HG02623 (cell line): ENCODE results near the gene UVSSA.

Source experiments
- ATAC-seq: cut with Tn5 transposase; IDR thresholded peaks from one replicate; pipeline ENCODE4 v1.9.1; 2021; ENCODE audit warnings: moderate library complexity; ENCODE audit not compliant: unreplicated experiment

UVSSA gene

GRCh38 chr4:1404573-1405253, 57.7 kb downstream of the UVSSA start:
- ATAC-seq = no peak

DNA sequence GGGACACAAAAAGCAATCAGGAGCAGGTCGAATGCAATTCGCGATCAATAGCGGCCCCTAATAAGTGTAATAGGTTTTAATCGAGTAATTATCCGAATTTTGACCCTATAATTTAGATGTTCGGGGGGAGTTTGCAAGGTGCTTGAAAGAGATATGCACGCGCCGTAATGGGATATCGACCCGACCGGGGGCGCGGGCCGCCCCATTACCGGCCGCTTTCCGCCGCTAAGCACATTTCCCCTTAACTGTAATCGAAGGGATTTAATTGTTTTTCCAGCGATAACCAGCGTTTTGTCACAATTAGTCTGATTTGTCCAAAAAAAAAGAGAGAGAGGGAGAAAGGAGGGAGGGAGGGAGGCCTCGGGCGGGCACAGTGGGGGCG, 58.2 kb downstream of the UVSSA start:
- no peak for ATAC-seq

GRCh38 chr4:1405636-1406393, 58.8 kb downstream of the UVSSA start:
- no peak for ATAC-seq

DNA sequence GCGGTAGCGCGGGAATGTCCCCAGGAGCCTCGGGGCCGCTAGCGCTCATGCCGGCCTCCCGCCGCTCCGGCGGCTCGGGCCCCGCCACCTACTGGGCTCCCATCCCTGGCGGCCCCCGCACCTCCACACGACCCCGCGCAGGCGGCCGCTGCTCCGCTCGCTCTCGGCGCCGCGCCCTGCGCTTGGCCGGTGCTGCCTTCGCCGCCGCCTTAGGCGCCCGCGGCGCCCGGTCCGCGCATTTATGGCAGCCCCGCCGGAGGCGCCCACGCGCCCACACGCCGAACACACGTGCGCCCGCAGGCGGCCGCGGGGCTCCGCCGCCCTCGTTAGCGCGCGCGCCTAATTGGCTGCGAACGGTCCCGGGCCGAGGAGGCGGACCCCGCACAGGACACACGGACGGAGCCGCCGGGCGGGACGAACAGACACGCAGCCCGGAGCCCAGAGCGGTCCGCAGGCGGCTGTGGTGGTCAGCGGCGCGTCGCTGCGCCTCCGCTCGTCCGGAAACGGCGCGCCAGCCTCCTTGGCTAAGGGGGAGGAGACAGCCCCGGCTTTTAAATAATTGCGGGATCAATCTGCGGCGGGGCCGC, 59.5 kb downstream of the UVSSA start, which contains the start of gene NKX1-1:
TSS of gene NKX1-1 (minus strand) at position 49 of the 587 bp plus-strand sequence. CDS start at position 49, 0 bp downstream.
- ATAC-seq = no peak

GRCh38 chr4:1406981-1407656, 60.1 kb downstream of the UVSSA start:
- ATAC-seq = no peak

DNA sequence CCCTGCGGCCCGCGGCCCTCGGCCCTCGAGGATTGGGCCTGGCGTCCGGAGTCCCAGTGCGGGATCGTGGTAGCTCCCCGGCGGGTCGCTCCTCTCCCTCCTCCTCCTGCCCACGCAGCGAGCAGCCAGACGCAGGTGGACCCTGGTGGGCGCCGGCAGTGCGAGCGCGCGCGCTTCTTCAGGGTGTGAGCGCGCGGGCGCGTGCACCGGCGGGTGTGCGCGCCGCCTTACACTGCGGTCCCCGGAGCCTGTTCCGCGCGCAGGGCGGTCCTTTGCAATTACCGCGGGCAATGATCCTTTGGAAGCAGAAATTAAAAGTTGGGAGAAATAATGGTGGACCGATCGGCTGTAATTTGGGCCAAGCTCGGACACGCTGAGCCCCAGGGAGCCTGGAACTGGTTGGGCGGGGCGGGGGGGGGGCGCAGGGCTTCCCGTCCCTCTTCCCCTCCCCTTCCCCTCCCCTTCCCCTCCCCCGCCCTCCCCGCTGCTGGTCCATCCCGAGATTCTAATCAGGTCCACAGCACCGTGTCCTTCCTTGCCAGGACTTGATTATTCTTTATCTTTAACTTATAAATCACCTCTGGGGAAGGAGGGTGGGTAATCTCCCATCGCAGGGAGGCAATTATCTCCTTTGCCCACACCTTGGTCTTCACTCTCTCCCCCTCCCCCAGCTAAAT, 60.8 kb downstream of the UVSSA start:
- ATAC-seq = no peak

- ATAC-seq = no peak
Observed at GRCh38 chr4:1408418-1408817, 61.4 kb downstream of the UVSSA start.

DNA sequence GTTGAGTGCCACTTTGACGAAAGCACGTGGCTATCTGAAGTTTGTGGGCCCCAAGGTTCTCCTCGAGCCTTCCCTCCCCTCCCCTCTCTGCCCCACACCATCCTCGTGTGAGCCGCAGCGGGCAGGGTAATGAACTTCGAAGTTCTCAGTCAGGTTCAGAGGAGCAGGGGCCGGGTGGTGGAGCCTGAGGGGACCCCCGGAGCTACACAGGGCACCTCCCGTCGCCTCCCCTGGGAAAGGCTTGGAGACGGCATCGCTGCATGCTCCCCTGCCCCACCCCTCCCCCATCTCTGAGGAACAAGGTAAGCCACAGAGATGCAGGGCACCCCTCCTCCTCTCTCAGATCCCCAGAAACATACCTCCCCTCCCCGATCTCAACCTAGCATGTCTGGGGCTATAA, 62.1 kb downstream of the UVSSA start:
- no peak for ATAC-seq

DNA sequence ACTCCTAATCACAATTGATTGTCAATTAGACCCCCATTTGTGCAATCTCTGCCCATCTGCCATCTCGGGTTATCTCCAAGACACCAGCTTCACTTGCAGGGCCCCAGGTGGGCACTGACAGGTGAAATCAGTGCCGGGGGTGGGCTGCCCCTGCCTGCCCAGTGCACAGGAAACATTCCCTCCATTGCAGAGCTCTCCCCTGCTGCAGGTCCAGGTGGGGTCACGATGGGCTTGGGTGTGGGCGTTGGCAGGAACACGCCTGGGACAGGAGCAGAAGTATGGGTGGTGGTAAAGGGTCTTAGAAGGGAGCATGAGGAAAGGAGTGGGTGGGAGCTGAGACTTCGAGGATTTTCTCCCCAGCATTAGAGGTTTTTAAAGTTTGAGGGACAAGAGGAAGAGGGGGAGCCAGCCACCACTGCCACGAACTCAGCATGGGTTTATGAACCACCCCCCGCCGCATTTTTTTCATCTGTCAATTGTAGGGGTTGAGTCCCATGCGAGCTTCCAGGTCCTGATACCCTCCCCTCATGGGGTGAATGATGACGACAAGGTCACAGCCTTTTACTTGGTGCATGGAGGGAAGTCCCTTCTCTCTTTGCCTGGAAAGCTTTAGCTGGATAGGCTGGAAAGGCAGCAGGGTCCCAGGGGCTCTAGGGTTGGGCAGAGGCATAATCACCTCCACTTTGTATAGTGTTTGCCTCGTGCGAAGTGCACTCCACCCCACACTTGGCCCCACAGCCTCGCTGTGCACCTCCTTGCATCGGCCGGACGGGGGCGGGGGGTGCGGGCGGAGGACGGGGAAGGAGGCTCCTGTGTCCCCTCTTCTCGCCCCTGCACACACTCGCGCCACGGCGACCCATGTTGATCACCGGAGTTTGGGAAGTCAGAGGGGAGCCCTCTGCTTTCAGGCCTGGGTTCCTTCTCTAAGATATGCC, 62.8 kb downstream of the UVSSA start:
- ATAC-seq = no peak

GRCh38 chr4:1410491-1411325, 63.7 kb downstream of the UVSSA start:
- no peak for ATAC-seq

- no peak for ATAC-seq
Observed at GRCh38 chr4:1411436-1412375, 64.7 kb downstream of the UVSSA start.

- ATAC-seq = no peak
Observed at GRCh38 chr4:1412376-1413203, 65.6 kb downstream of the UVSSA start.

GRCh38 chr4:1413204-1413663, 66.2 kb downstream of the UVSSA start:
- no peak for ATAC-seq

GRCh38 chr4:1413687-1414479, 66.9 kb downstream of the UVSSA start:
- ATAC-seq = no peak

GRCh38 chr4:1414831-1415680, 68.0 kb downstream of the UVSSA start:
- no peak for ATAC-seq
